A549 (cell line): ENCODE data around the gene PRMT3.

ENCODE experiments used
- CBX2 ChIP-seq: fragments of 200-600 bp; sonication (generic); IDR thresholded peaks from 2 replicates; pipeline ENCODE4 v1.6.1; 2016; ENCODE audit warnings: low read depth, mild to moderate bottlenecking, borderline replicate concordance
- CHD4 ChIP-seq: fragments of 200-600 bp; sonication (generic); IDR thresholded peaks from 2 replicates; pipeline ENCODE4 v1.6.1; 2016; ENCODE audit warnings: antibody characterized with exemption, mild to moderate bottlenecking, borderline replicate concordance
- CTCF ChIP-seq: fragments of >200 bp; sonication (Bioruptor Twin); formaldehyde crosslinking; IDR thresholded peaks from 3 replicates; pipeline ENCODE4 v1.5.1; 2016
- MAFK ChIP-seq: fragments of 450-650 bp; IDR thresholded peaks from 2 replicates; pipeline ENCODE4 v1.6.1; 2014; ENCODE audit not compliant: partially characterized antibody
- MAX ChIP-seq: IDR thresholded peaks from 2 replicates; pipeline ENCODE4 v1.6.1; 2012
- NR3C1 ChIP-seq: fragments of >200 bp; sonication (Bioruptor Twin); formaldehyde crosslinking; IDR thresholded peaks from 3 replicates; pipeline ENCODE4 v1.6.1; 2017
- SREBF2 ChIP-seq: fragments of 450-650 bp; IDR thresholded peaks from 2 replicates; pipeline ENCODE4 v1.6.1; 2014; ENCODE audit warnings: mild to moderate bottlenecking, moderate library complexity
- ZFP36 ChIP-seq: fragments of 450-650 bp; IDR thresholded peaks from 2 replicates; pipeline ENCODE4 v1.6.1; 2014; ENCODE audit warnings: borderline replicate concordance; ENCODE audit not compliant: partially characterized antibody
- TF ChIP-seq, protein P1 (sequence below): IDR thresholded peaks from 2 replicates; pipeline ENCODE4 v1.6.1; 2012
- TF ChIP-seq, protein P2 (sequence below): fragments of 200-600 bp; sonication (generic); IDR thresholded peaks from 2 replicates; pipeline ENCODE4 v1.6.1; 2016; ENCODE audit warnings: antibody characterized with exemption, mild to moderate bottlenecking, moderate library complexity

GRCh38 chr11:20451568-20451967 lies 64.1 kb downstream of the PRMT3 start:
- TF ChIP-seq CHD4 (no peak), NR3C1 (no peak), MAX (no peak), SREBF2 (no peak), CTCF (no peak), MAFK (no peak), ZFP36 (no peak), CBX2 (no peak)
- TF ChIP-seq, protein P1, sequence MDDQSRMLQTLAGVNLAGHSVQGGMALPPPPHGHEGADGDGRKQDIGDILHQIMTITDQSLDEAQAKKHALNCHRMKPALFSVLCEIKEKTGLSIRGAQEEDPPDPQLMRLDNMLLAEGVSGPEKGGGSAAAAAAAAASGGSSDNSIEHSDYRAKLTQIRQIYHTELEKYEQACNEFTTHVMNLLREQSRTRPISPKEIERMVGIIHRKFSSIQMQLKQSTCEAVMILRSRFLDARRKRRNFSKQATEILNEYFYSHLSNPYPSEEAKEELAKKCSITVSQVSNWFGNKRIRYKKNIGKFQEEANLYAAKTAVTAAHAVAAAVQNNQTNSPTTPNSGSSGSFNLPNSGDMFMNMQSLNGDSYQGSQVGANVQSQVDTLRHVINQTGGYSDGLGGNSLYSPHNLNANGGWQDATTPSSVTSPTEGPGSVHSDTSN, result no peak
- TF ChIP-seq, protein P2, sequence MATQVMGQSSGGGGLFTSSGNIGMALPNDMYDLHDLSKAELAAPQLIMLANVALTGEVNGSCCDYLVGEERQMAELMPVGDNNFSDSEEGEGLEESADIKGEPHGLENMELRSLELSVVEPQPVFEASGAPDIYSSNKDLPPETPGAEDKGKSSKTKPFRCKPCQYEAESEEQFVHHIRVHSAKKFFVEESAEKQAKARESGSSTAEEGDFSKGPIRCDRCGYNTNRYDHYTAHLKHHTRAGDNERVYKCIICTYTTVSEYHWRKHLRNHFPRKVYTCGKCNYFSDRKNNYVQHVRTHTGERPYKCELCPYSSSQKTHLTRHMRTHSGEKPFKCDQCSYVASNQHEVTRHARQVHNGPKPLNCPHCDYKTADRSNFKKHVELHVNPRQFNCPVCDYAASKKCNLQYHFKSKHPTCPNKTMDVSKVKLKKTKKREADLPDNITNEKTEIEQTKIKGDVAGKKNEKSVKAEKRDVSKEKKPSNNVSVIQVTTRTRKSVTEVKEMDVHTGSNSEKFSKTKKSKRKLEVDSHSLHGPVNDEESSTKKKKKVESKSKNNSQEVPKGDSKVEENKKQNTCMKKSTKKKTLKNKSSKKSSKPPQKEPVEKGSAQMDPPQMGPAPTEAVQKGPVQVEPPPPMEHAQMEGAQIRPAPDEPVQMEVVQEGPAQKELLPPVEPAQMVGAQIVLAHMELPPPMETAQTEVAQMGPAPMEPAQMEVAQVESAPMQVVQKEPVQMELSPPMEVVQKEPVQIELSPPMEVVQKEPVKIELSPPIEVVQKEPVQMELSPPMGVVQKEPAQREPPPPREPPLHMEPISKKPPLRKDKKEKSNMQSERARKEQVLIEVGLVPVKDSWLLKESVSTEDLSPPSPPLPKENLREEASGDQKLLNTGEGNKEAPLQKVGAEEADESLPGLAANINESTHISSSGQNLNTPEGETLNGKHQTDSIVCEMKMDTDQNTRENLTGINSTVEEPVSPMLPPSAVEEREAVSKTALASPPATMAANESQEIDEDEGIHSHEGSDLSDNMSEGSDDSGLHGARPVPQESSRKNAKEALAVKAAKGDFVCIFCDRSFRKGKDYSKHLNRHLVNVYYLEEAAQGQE, result no peak
